Fibroblast of the aortic adventitia (primary cell): Measurements from ENCODE around the gene MROH7. TPM values are rescaled to one million over a fixed set of nuclear protein-coding genes. Genes with fewer than 3 reads are reported as not detected.

Experiments
- DNase-seq: peaks from one replicate; pipeline ENCODE4 v3.0.0-alpha.2; 2010; ENCODE audit warnings: low read depth
- H3K4me3 ChIP-seq: 2 replicates; pipeline ENCODE4 v1.5.1; 2011; ENCODE audit warnings: low read depth, mild to moderate bottlenecking, control low read depth, low read length, moderate library complexity
- CTCF ChIP-seq: IDR thresholded peaks from 2 replicates; pipeline ENCODE4 v1.5.1; 2011; ENCODE audit warnings: mild to moderate bottlenecking, low read length, control low read depth, inconsistent platforms; ENCODE audit not compliant: insufficient read depth
- total RNA-seq: library from RNA; depleted of rRNA; stranded (reverse); fragments of >200 nt; gene quantifications from 2 replicates; pipeline ENCODE4 v1.2.3, GENCODE V29; 2012; ENCODE audit warnings: low replicate concordance

MROH7 gene
- total RNA-seq, 1 donor, result 0.27 TPM

GRCh38 chr1:54744696-54745095 lies 103.1 kb downstream of the MROH7 start:
- no peak for TF ChIP-seq CTCF
- no peak for DNase-seq
- no peak overlapping the region for H3K4me3 ChIP-seq

DNA sequence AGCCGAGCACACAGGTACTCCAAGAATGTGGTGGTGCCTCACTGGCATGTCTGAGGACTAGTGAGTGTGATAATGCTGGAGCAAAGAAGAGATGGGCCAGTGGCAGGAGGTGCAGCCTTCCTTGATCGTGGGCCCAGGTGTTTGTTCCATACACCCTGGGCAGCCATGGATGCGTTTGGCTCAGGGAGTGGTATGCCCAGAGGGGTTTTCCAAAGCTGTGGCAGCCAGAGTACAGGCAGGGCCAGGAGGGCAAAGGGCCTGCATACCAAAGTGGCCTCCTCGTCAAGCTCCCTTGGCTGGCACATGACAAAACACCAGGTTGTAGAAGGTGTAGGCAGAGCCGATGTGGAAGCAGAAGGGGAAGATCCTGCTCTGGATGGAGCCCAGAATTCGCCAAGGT lies 103.7 kb downstream of the MROH7 start:
- H3K4me3 ChIP-seq, result no peak overlapping the region
- no peak for TF ChIP-seq CTCF
- no peak for DNase-seq

DNA sequence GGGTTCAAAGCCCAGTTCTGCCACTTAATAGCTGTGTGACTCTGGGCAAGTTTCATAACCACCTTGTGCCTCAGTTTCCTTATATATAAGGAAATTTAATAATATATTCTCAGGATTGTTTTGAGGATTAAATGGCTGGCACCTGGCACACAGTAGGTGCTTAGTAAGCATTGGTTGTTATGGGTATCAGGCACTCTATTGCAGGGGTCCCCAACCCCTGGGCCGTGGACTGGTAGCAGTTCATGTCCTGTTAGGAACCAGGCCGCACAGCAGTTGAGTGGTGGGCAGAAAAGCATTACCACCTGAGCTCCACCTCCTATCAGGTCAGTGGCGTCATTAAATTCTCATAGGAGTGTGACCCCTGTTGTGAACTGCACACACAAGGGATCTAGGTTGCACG lies 104.3 kb downstream of the MROH7 start:
- no peak overlapping the region for H3K4me3 ChIP-seq
- no peak for DNase-seq
- TF ChIP-seq CTCF, result no peak

- no peak for DNase-seq
- H3K4me3 ChIP-seq, result no peak overlapping the region
- no peak for TF ChIP-seq CTCF
These were observed 106.7 kb downstream of the MROH7 start for GRCh38 chr1:54748094-54748835.

DNA sequence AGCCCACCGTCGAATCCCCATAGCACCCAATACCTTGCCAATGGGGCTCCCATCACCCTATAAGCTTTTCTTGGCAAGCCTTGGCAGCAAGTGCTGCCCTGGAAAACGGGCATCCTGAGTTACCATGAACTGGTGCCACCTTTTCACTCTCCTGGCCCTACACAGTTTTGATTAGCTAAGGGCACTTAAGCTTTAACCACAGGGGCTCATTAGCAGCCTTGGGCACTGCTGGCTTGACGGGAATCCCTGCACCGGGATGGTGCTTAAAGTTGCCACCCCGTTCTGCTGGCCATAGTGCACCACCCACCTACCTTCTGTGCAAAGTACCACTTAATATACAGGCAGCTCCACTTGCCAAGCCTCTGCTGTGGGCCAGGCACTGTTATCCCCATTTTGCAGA lies 109.0 kb downstream of the MROH7 start:
- TF ChIP-seq CTCF, result no peak
- H3K4me3 ChIP-seq, result no peak overlapping the region
- DNase-seq, result no peak

GRCh38 chr1:54751426-54751825 lies 109.8 kb downstream of the MROH7 start:
- DNase-seq, result no peak
- H3K4me3 ChIP-seq, result no peak overlapping the region
- no peak for TF ChIP-seq CTCF

DNA sequence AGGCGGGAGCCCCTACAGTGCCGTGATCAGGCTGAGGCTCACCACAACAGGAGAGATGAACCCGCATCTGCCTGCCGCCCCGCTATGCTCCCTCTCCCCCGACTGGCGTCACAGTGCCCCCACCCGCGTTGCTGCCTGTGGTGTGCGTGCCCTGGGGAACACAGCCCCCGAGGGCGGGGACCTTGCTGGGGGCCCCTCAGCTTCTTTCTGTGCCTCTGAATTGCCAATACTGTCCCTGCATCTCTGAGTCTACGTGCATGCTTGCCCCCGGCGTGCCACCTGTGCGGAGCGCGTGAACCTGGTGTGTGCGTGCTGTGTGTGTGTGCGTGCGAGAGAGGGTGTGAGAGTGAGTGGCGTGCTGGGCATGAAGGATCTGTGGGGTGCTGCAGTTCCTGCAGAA lies 112.5 kb downstream of the MROH7 start:
- no peak overlapping the region for H3K4me3 ChIP-seq
- no peak for DNase-seq
- no peak for TF ChIP-seq CTCF
